ENCODE data around the gene PDE8B. TPM values are rescaled to one million over a fixed set of nuclear protein-coding genes. Genes with fewer than 3 reads are reported as not detected.
A peak's percentile ranks its signal among the peaks of the same experiment; 100 is the strongest.

The PDE8B gene
- total RNA-seq, 1 experiment from 2014 or later, result not detected

- no peak for DNase-seq (ENCODE audit: low read depth, low spot score)
- in situ Hi-C loops (cut with HindIII; ENCODE audit: low pct_unique_long_range_greater_than_20kb, low sequenced_read_pairs), result no loop called here
These were observed 10.6 kb downstream of the PDE8B start for GRCh38 chr5:77221115-77221514.

GRCh38 chr5:77222722-77223121, 12.2 kb downstream of the PDE8B start:
- in situ Hi-C loops (cut with HindIII; ENCODE audit: low pct_unique_long_range_greater_than_20kb, low sequenced_read_pairs), result no loop called here
- DNase-seq (ENCODE audit: low read depth, low spot score), result no peak

- in situ Hi-C loops (cut with HindIII; ENCODE audit: low pct_unique_long_range_greater_than_20kb, low sequenced_read_pairs), result no loop called here
- DNase-seq (ENCODE audit: low read depth, low spot score), result no peak
These were observed 13.2 kb downstream of the PDE8B start for GRCh38 chr5:77223653-77224052.

GRCh38 chr5:77224672-77225355, 14.3 kb downstream of the PDE8B start:
- in situ Hi-C loops (cut with HindIII; ENCODE audit: low pct_unique_long_range_greater_than_20kb, low sequenced_read_pairs), result no loop called here
- no peak for DNase-seq (ENCODE audit: low read depth, low spot score)

- in situ Hi-C loops (cut with HindIII; ENCODE audit: low pct_unique_long_range_greater_than_20kb, low sequenced_read_pairs), result no loop called here
- DNase-seq (ENCODE audit: low read depth, low spot score), result no peak
These were observed 15.1 kb downstream of the PDE8B start for GRCh38 chr5:77225531-77225930.

- DNase-seq (ENCODE audit: low read depth, low spot score), result no peak
- in situ Hi-C loops (cut with HindIII; ENCODE audit: low pct_unique_long_range_greater_than_20kb, low sequenced_read_pairs), result no loop called here
These were observed 19.4 kb downstream of the PDE8B start for GRCh38 chr5:77229887-77230286.

GRCh38 chr5:77230727-77231470, 20.4 kb downstream of the PDE8B start:
- peak; percentile 52 for DNase-seq (ENCODE audit: low read depth, low spot score)
- in situ Hi-C loops (cut with HindIII; ENCODE audit: low pct_unique_long_range_greater_than_20kb, low sequenced_read_pairs), result no loop called here

- in situ Hi-C loops (cut with HindIII; ENCODE audit: low pct_unique_long_range_greater_than_20kb, low sequenced_read_pairs), result no loop called here
These were observed 21.1 kb downstream of the PDE8B start for GRCh38 chr5:77231471-77232138.

GRCh38 chr5:77232574-77233358, 22.3 kb downstream of the PDE8B start:
- no peak for DNase-seq (ENCODE audit: low read depth, low spot score)

More at GRCh38 chr5:77231471-77232138, 21.1 kb downstream of the PDE8B start:
- DNase-seq (ENCODE audit: low read depth, low spot score), result peak; percentile 29

GRCh38 chr5:77235846-77236721, 25.6 kb downstream of the PDE8B start:
- DNase-seq (ENCODE audit: low read depth, low spot score), result no peak
- in situ Hi-C loops (cut with HindIII; ENCODE audit: low pct_unique_long_range_greater_than_20kb, low sequenced_read_pairs), result no loop called here

More at GRCh38 chr5:77232574-77233358, 22.3 kb downstream of the PDE8B start:
- in situ Hi-C loops (cut with HindIII; ENCODE audit: low pct_unique_long_range_greater_than_20kb, low sequenced_read_pairs), result no loop called here

- peak; percentile 39 for DNase-seq (ENCODE audit: low read depth, low spot score)
- in situ Hi-C loops (cut with HindIII; ENCODE audit: low pct_unique_long_range_greater_than_20kb, low sequenced_read_pairs), result no loop called here
These were observed 28.8 kb downstream of the PDE8B start for GRCh38 chr5:77239126-77239741.

GRCh38 chr5:77241444-77241843, 31.0 kb downstream of the PDE8B start:
- in situ Hi-C loops (cut with HindIII; ENCODE audit: low pct_unique_long_range_greater_than_20kb, low sequenced_read_pairs), result no loop called here
- no peak for DNase-seq (ENCODE audit: low read depth, low spot score)

GRCh38 chr5:77249475-77249874, 39.0 kb downstream of the PDE8B start:
- in situ Hi-C loops (cut with HindIII; ENCODE audit: low pct_unique_long_range_greater_than_20kb, low sequenced_read_pairs), result no loop called here
- no peak for DNase-seq (ENCODE audit: low read depth, low spot score)

- DNase-seq (ENCODE audit: low read depth, low spot score), result no peak
- in situ Hi-C loops (cut with HindIII; ENCODE audit: low pct_unique_long_range_greater_than_20kb, low sequenced_read_pairs), result no loop called here
These were observed 39.5 kb downstream of the PDE8B start for GRCh38 chr5:77250021-77250420.

GRCh38 chr5:77251921-77252320, 41.4 kb downstream of the PDE8B start:
- no peak for DNase-seq (ENCODE audit: low read depth, low spot score)
- in situ Hi-C loops (cut with HindIII; ENCODE audit: low pct_unique_long_range_greater_than_20kb, low sequenced_read_pairs), result no loop called here

GRCh38 chr5:77255617-77256016, 45.1 kb downstream of the PDE8B start:
- no peak for DNase-seq (ENCODE audit: low read depth, low spot score)
- in situ Hi-C loops (cut with HindIII; ENCODE audit: low pct_unique_long_range_greater_than_20kb, low sequenced_read_pairs), result no loop called here

- in situ Hi-C loops (cut with HindIII; ENCODE audit: low pct_unique_long_range_greater_than_20kb, low sequenced_read_pairs), result no loop called here
- DNase-seq (ENCODE audit: low read depth, low spot score), result no peak
These were observed 45.9 kb downstream of the PDE8B start for GRCh38 chr5:77256406-77256805.
